Mammary epithelial cell (primary cell): ENCODE measurements around the gene ACP5.

ENCODE experiments used
- EZH2 ChIP-seq: IDR thresholded peaks from 2 replicates; pipeline ENCODE4 v1.6.1; 2012; ENCODE audit warnings: low read length, inconsistent platforms, borderline replicate concordance
- TF ChIP-seq, protein P1 (sequence below), 2 donors: IDR thresholded peaks in 1 of 2; conservative IDR thresholded peaks in 1 of 2; 2 replicates each; pipeline ENCODE4 v1.5.1; 2011 to 2012; ENCODE audit warnings: inconsistent platforms in 2 of 2, low read length in 2 of 2, mild to moderate bottlenecking in 2 of 2, control low read depth in 1 of 2, low read depth in 1 of 2; ENCODE audit not compliant: insufficient read depth in 1 of 2; ENCODE audit errors: extremely low read depth in 1 of 2

GRCh38 chr19:11570039-11570462, 7.4 kb downstream of the ACP5 start:
- TF ChIP-seq, protein P1, sequence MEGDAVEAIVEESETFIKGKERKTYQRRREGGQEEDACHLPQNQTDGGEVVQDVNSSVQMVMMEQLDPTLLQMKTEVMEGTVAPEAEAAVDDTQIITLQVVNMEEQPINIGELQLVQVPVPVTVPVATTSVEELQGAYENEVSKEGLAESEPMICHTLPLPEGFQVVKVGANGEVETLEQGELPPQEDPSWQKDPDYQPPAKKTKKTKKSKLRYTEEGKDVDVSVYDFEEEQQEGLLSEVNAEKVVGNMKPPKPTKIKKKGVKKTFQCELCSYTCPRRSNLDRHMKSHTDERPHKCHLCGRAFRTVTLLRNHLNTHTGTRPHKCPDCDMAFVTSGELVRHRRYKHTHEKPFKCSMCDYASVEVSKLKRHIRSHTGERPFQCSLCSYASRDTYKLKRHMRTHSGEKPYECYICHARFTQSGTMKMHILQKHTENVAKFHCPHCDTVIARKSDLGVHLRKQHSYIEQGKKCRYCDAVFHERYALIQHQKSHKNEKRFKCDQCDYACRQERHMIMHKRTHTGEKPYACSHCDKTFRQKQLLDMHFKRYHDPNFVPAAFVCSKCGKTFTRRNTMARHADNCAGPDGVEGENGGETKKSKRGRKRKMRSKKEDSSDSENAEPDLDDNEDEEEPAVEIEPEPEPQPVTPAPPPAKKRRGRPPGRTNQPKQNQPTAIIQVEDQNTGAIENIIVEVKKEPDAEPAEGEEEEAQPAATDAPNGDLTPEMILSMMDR (conservative IDR thresholded peaks at IDR 0.05 in 1 of 2, IDR thresholded peaks at IDR 0.05 in 1 of 2; ENCODE audit: extremely low read depth in 1 of 2, insufficient read depth in 1 of 2, low read depth in 1 of 2, low read length in 2 of 2) = no peak
- no peak for TF ChIP-seq EZH2
